Fibroblast of mammary gland (primary cell): ENCODE measurements around the gene NDUFA6.
A peak's percentile ranks its signal among the peaks of the same experiment; 100 is the strongest.
"Not testable (repeated sequence)": the region's sequence is repeated elsewhere in the genome, so short reads cannot be mapped to it uniquely, and the experiment has no call there.

Experiments
- DNase-seq: peaks from one replicate; pipeline ENCODE4 v3.0.0-alpha.2; 2010; ENCODE audit warnings: low read depth
- H3K4me3 ChIP-seq: 2 replicates; pipeline ENCODE4 v1.5.1; 2011; ENCODE audit warnings: low read depth, mild to moderate bottlenecking, low read length, moderate library complexity; ENCODE audit not compliant: control insufficient read depth
- TF ChIP-seq, protein P1 (sequence below): conservative IDR thresholded peaks from 2 replicates; pipeline ENCODE4 v1.5.1; 2011; ENCODE audit warnings: low read depth, low read length, inconsistent platforms; ENCODE audit not compliant: control insufficient read depth, insufficient read depth

The NDUFA6 gene

DNA sequence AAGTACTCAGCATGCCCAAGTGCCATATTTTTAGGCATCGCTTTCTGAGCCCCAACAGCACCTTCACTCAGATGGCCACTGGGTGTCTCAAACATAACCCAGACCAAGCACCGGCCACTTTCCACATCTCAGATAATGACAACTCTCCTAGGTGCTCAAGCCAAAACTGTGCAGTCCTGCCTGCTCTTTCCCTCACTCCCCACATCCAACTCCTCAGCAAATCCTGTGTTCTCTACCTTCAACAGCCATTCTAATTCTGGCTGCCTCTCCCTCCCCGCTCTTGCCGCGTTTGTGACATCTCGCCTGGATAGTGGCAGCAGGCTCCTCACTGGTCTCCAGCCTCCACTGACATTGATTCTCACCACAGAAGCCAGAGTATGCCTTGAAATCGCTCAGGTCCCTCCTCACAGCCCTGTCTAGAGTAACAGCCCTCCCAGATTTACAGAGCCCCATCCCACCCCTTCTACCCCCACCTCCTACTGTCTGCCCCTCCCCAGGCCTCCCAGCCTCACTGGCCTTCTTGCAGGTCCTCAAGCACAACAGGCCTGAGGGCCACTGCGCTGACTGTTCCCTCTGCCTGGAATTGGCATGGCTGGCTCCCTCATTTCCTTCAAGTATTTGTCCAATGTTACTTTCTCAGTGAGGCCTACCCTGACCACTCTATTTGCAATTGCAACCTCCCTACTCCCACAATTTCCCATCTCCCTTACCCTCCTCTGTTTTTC, 17.8 kb downstream of the NDUFA6 start:
- no peak overlapping the region for H3K4me3 ChIP-seq
- no peak for DNase-seq
- TF ChIP-seq, protein P1, sequence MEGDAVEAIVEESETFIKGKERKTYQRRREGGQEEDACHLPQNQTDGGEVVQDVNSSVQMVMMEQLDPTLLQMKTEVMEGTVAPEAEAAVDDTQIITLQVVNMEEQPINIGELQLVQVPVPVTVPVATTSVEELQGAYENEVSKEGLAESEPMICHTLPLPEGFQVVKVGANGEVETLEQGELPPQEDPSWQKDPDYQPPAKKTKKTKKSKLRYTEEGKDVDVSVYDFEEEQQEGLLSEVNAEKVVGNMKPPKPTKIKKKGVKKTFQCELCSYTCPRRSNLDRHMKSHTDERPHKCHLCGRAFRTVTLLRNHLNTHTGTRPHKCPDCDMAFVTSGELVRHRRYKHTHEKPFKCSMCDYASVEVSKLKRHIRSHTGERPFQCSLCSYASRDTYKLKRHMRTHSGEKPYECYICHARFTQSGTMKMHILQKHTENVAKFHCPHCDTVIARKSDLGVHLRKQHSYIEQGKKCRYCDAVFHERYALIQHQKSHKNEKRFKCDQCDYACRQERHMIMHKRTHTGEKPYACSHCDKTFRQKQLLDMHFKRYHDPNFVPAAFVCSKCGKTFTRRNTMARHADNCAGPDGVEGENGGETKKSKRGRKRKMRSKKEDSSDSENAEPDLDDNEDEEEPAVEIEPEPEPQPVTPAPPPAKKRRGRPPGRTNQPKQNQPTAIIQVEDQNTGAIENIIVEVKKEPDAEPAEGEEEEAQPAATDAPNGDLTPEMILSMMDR: no peak

DNA sequence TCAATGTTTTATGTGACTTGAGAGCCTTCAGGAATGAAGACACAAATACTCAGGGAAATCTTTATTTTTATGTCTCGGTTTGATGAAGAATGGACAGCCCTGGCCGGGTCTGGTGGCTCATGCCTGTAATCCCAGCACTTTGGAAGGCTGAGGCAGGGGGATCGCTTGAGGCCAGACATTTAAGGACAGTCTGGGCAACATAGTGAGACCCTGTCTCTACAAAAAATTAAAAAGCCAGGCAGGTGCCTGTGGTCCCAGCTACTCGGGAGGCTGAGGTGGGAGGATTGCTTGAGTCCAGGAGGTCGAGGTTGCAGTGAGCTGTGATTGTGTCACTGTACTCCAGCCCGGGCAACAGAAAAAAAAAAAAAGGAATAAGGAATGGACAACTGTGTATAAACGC, 19.1 kb downstream of the NDUFA6 start:
- H3K4me3 ChIP-seq, DNase-seq: not testable (repeated sequence)

DNA sequence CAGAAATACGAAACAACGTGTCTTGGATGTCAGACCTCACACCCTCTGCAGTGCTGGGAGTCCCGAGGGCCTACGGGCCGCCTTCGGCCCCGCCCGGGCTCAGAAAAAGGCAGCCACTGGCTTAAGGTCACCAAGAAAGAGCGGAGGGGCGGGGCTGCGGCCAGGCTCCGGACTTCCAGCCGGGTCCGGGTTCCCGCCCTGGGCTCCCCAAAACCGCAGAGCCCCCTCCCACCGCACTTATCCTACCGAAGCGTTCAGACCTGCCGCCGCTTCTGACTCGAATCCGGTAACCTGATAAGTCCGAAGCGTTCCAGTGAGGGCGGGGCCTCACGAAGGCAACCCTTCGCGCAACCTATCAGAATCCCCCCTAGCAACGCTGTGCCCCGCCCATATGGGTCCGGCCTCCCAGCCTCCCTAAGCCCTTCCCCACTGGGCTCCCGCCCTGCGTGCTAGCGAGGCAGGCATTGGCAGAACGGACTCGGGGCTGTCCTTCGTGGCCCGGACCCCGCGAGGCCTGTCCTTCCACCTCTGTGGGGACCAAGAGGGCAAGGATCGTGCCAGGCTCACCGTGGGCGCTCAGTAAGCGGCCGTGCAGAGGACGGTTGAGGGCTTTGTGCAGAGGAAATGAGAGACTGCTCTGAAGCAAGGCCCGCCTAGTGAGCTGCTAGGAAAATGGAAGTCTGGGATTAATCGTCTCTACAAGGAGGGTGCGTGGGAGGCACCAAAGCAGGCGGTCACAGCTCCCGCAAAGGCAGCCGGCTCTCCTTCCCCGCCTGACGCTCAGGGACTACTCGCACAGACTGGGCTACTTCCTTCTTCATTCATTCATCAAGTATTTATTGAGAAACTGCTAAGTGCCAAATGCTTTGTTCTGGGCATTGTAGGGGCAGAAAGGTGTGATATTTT, 19.8 kb downstream of the NDUFA6 start, which contains the start of gene NAGA:
TSS of gene NAGA (minus strand) at position 296 of the 906 bp plus-strand sequence. CDS start 515 bp downstream, outside the sequence.
- H3K4me3 ChIP-seq: peak within 1 kb of the TSS; percentile 60
- TF ChIP-seq, protein P1: no peak
- DNase-seq: peak; percentile 95

DNA sequence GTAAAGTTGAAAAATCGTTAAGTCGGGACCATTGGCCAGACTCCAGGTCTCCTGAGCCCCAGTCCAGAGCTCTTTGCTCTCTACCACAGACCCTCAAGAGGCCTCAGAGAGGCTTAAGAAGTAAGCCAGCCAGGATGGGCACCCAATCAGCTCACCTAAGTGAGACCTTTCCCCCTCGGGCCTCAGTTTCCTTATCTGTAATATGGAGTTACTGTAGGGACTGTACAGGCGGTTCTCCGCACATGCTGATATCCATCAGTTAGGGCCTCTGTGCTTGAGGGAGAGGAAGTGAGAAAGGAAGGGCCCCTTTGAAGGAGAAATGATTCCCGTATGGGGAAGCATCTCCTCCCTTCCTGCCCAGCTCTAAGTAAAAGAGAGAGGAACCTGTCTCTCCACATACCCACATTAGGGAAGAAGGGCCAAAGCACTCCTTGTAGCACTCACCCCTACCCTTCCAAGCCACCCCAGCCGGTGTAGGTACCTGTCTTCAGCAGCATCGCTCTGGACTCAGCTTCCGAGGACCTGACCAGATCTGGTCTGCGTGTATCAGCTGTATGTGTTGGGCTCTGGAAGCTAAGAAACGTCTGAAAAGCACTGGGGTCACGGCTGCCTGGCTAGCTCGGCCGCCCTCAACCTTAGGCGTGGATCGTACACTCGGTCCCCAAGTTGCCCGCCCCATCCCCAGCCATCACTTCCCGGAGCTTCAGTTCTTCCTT, 20.6 kb downstream of the NDUFA6 start:
- H3K4me3 ChIP-seq: peak overlapping the region; percentile 60
- DNase-seq: no peak
- TF ChIP-seq, protein P1: no peak

DNA sequence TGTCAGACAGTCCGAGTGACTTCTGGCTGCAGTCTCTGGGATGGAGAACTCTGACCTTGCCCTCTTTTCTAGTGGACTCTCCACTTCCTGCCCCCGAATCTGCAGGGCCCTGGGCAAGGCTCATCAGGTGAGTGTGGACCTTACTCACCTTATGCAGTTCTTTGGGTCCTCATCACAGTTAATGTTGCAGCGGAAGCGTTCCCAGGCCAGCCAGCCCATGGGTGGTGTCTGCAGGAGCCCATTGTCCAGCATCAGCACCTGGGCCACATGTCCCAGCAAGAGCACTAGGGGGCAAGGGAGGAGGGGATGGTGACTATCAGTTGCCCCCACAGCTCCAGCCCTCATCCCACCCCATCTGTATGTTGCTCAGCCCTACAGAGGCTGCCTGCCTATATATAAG, 22.3 kb downstream of the NDUFA6 start:
- TF ChIP-seq, protein P1: no peak
- DNase-seq: no peak
- no peak overlapping the region for H3K4me3 ChIP-seq

DNA sequence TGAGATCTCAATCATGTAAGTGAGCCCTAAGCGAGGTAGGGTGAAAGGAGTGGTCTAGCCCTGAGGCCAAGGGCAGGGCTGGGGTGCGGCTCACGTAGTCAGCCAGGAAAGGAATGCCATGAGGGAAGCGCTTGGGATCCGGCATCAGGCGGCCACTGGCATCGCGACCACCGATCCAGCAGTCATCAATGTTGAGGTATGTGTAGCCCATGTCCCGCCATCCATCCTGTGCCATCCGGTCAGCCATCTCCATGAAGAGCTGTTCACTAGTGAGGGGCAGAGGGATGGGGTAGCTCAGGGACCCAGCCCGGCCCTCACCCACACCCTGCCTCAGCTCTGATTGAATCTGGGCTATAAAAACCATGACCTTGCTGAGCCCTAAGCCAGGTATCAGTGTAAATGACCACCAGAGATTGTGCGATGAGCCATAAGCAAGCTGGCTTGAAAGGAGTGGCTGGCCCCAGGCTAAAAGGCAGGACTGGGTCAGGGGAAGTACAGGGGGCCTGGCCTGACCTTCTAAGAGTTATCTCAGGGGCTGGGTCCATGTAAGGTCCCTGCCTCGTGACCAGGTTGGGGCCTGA, 22.8 kb downstream of the NDUFA6 start:
- TF ChIP-seq, protein P1: no peak
- no peak overlapping the region for H3K4me3 ChIP-seq
- DNase-seq: no peak

DNA sequence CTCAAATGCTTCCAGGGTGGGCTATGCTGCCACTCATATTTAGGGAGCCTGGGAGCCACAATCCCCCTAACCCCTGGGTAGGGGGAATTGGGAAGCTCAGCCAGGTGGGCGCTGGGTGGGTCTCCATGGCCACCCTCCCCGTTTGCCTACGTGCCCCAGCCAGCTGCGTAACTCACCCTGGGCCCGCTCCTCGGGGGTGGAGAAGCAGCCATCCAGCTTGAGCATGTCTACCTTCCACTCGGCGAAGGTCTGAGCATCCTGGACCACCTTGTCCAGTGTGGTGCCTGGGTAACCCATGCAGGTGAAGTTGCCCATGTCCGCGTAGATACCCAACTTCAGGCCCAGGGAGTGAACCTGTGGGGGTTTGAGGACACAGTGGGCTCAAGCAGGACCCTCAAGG, 23.6 kb downstream of the NDUFA6 start:
- TF ChIP-seq, protein P1: no peak
- no peak for DNase-seq
- no peak overlapping the region for H3K4me3 ChIP-seq
